ENCODE results near the gene RPS15.

The RPS15 gene

DNA sequence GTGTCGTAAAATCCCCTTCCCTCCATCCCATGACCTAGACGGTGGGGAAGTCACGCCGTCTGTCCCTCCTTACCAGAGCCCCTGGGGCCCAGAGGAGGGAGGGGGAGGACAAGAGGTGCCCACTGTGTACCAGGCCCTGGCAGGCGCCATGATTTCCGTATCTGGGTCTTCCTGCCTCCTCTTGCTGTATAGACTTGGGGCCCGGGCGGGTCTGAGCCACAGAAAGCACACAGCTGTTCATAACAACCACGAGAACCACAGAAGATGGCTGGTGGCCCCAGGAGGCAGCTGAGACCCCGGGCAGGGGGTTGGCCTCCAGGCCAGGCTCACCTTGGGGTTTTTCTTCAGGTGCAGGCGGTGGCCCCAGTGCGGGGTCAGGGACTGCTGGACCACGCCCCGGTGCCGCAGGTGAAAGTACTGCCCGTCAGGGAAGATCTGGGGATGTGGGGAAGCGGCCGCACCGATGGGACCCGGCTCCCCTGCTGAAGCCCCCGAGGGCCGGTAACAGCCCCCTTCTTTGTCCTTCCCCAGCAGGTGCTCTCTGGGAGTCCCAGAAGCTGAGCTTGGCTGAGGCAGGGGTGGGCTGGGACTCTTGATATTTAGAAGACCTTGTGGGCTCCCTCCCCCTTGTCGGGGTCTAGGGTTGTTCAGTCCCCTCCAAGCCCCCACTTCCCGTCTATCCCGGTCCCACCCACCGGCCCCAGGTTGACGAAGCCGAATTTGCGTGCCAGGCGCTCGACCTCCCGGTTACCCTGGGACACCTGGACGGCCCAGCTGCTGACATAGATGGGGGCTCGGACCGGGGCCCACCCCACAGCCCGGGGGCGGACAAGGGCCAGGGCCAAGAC is 51.5 kb downstream of the RPS15 start:
- H3K4me3 ChIP-seq (ENCODE audit: control insufficient read depth, low read depth, low read length), result peak overlapping the region; percentile 53
- DNase-seq (ENCODE audit: low read depth), result no peak
- TF ChIP-seq, protein P1, sequence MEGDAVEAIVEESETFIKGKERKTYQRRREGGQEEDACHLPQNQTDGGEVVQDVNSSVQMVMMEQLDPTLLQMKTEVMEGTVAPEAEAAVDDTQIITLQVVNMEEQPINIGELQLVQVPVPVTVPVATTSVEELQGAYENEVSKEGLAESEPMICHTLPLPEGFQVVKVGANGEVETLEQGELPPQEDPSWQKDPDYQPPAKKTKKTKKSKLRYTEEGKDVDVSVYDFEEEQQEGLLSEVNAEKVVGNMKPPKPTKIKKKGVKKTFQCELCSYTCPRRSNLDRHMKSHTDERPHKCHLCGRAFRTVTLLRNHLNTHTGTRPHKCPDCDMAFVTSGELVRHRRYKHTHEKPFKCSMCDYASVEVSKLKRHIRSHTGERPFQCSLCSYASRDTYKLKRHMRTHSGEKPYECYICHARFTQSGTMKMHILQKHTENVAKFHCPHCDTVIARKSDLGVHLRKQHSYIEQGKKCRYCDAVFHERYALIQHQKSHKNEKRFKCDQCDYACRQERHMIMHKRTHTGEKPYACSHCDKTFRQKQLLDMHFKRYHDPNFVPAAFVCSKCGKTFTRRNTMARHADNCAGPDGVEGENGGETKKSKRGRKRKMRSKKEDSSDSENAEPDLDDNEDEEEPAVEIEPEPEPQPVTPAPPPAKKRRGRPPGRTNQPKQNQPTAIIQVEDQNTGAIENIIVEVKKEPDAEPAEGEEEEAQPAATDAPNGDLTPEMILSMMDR (IDR thresholded peaks at IDR 0.05; ENCODE audit: control insufficient read depth, insufficient read depth, low read depth, low read length, missing control alignments), result no peak
